Endodermal cell (in vitro differentiated cells): ENCODE data around the gene DYNLL2. TPM values are rescaled to one million over a fixed set of nuclear protein-coding genes. Genes with fewer than 3 reads are reported as not detected.

Experiments used
- DNase-seq: peaks from one replicate; pipeline ENCODE4 v3.0.0-alpha.2; 2017
- H3K27ac ChIP-seq: 2 replicates; pipeline ENCODE4 v1.5.1; 2013; ENCODE audit warnings: mild to moderate bottlenecking, low read depth, low read length, moderate library complexity
- H3K27me3 ChIP-seq: 2 replicates; pipeline ENCODE4 v1.6.1; 2013; ENCODE audit warnings: mild to moderate bottlenecking, low read length, moderate library complexity; ENCODE audit not compliant: insufficient read depth, control insufficient read depth, poor library complexity, severe bottlenecking
- H3K36me3 ChIP-seq: 2 replicates; pipeline ENCODE4 v1.7.0; 2013; ENCODE audit warnings: mild to moderate bottlenecking, low read length, moderate library complexity; ENCODE audit not compliant: control insufficient read depth, insufficient read depth
- H3K4me1 ChIP-seq: one replicate; pipeline ENCODE4 v1.7.0; 2013; ENCODE audit warnings: low read length; ENCODE audit not compliant: control insufficient read depth, insufficient read depth
- H3K4me3 ChIP-seq: 2 replicates; pipeline ENCODE4 v1.5.1; 2013; ENCODE audit warnings: mild to moderate bottlenecking, low read length, moderate library complexity
- H3K9ac ChIP-seq: 2 replicates; pipeline ENCODE4 v1.6.1; 2013; ENCODE audit warnings: mild to moderate bottlenecking, low read length, moderate library complexity; ENCODE audit not compliant: poor library complexity, severe bottlenecking; ENCODE audit errors: extremely low read depth
- H3K9me3 ChIP-seq: 2 replicates; pipeline ENCODE4 v1.6.1; 2013; ENCODE audit warnings: mild to moderate bottlenecking, low read length, moderate library complexity; ENCODE audit not compliant: control insufficient read depth
- H3K27ac Mint-ChIP-seq: 2 replicates; pipeline ENCODE4 v1.8.0; 2020; ENCODE audit warnings: mixed read lengths
- H3K27me3 Mint-ChIP-seq: 2 replicates; pipeline ENCODE4 v1.8.0; 2021; ENCODE audit warnings: mild to moderate bottlenecking, mixed read lengths; ENCODE audit not compliant: insufficient read depth
- H3K36me3 Mint-ChIP-seq: 2 replicates; pipeline ENCODE4 v1.8.0; 2020; ENCODE audit warnings: low read depth, mixed read lengths
- H3K4me1 Mint-ChIP-seq: 2 replicates; pipeline ENCODE4 v1.8.0; 2020; ENCODE audit warnings: mixed read lengths
- H3K4me3 Mint-ChIP-seq: 2 replicates; pipeline ENCODE4 v1.8.0; 2020; ENCODE audit warnings: mild to moderate bottlenecking, moderate library complexity, mixed read lengths
- H3K9me3 Mint-ChIP-seq: 2 replicates; pipeline ENCODE4 v1.8.0; 2020; ENCODE audit warnings: mild to moderate bottlenecking, mixed read lengths
- WGBS, 2 experiments: methylation state at CpG; one replicate each; pipeline versions ENCODE4 v1.1.5 to v1.1.7; 2013; ENCODE audit warnings: missing lambda C conversion rate in 2 of 2, mixed read lengths in 1 of 2; ENCODE audit not compliant: insufficient coverage in 1 of 2, insufficient read length in 1 of 2; 5-methylcytosine and 5-hydroxymethylcytosine counted together
- total RNA-seq, 2 donors: library from RNA; stranded (reverse); fragmentation: NEBNext Ultra II Directional in 1 of 2; extraction: Animal tissue kit (Norgen Biotek cat#: 25700) in 1 of 2; gene quantifications; 2 replicates in 1 of 2; 3 replicates in 1 of 2; pipeline ENCODE4 v1.2.1, GENCODE V29; 2021
- TF ChIP-seq, protein P1 (sequence below): fragments of 200-600 bp; sonication (generic); conservative IDR thresholded peaks from 2 replicates; pipeline ENCODE4 v1.5.0; 2021; ENCODE audit warnings: antibody characterized with exemption, mild to moderate bottlenecking

The DYNLL2 gene
- total RNA-seq, 2 donors from 2014 or later: 47.9 to 69.3 TPM

DNA sequence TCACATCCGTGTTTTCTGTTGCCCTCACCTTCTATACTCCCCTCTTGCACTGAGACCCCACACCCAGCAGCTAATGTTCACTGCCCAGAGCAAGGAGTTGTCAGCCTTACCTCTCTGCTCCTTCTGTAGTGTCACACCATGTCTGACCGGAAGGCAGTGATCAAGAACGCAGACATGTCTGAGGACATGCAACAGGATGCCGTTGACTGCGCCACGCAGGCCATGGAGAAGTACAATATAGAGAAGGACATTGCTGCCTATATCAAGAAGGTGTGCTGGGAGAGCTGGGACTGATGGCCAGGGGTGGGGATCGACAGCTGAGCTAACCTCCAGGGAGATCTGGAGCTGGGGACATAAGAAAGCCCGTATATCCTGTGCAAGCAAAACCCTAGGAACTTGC is 3.7 kb downstream of the DYNLL2 start:
- Histone ChIP-seq H3K9me3 (no peaks in the 10 kb centered on the region), H3K36me3 (peaks cover 68% of the 10 kb centered on the region), H3K27ac (no peak overlapping the region), H3K9ac (no peak overlapping the region), H3K27me3 (no peaks in the 10 kb centered on the region), H3K4me3 (peak overlapping the region; percentile 94), H3K4me1 (peaks cover 25% of the 10 kb centered on the region)
- H3K4me1 Mint-ChIP-seq: peaks cover 63% of the 10 kb centered on the region
- H3K9me3 Mint-ChIP-seq: no peaks in the 10 kb centered on the region
- TF ChIP-seq, protein P1, sequence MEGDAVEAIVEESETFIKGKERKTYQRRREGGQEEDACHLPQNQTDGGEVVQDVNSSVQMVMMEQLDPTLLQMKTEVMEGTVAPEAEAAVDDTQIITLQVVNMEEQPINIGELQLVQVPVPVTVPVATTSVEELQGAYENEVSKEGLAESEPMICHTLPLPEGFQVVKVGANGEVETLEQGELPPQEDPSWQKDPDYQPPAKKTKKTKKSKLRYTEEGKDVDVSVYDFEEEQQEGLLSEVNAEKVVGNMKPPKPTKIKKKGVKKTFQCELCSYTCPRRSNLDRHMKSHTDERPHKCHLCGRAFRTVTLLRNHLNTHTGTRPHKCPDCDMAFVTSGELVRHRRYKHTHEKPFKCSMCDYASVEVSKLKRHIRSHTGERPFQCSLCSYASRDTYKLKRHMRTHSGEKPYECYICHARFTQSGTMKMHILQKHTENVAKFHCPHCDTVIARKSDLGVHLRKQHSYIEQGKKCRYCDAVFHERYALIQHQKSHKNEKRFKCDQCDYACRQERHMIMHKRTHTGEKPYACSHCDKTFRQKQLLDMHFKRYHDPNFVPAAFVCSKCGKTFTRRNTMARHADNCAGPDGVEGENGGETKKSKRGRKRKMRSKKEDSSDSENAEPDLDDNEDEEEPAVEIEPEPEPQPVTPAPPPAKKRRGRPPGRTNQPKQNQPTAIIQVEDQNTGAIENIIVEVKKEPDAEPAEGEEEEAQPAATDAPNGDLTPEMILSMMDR: no peak
- DNase-seq: peak; percentile 39
- peaks cover 71% of the 10 kb centered on the region for H3K36me3 Mint-ChIP-seq
- H3K27ac Mint-ChIP-seq: no peak overlapping the region
- H3K27me3 Mint-ChIP-seq: no peaks in the 10 kb centered on the region
- H3K4me3 Mint-ChIP-seq: peak overlapping the region; percentile 90
- 92 to 95% methylated on average over 8 of the region's 8 CpGs for WGBS, 2 experiments

DNA sequence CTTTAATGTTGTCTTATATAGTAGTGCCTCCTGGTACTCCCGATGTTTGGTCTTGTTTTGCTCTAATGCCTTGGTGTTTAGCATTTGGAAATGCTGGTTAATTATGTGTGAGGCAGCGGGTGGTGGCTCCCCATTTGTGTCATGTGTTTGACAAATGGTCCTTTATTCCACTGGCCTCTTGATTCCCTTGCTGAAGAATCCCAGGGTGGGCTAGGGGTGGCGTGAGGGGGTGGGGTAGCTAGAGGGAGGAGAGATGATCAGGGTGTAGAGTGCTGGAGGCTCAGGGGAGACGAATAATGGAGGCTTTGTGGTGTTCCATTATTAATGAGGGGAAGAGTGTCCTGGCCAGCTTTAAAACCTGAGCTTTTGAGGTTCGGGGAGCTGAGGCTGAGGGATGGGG is 5.4 kb downstream of the DYNLL2 start:
- TF ChIP-seq, protein P1: no peak
- no peak overlapping the region for H3K4me3 ChIP-seq
- Mint-ChIP-seq H3K27ac (peak overlapping the region; percentile 1), H3K36me3 (peaks cover 87% of the 10 kb centered on the region), H3K27me3 (no peaks in the 10 kb centered on the region), H3K9me3 (no peaks in the 10 kb centered on the region), H3K4me1 (peaks cover 65% of the 10 kb centered on the region), H3K4me3 (peak overlapping the region; percentile 4)
- DNase-seq: no peak
- peaks cover 85% of the 10 kb centered on the region for H3K36me3 ChIP-seq
- H3K9ac ChIP-seq: no peak overlapping the region
- no peaks in the 10 kb centered on the region for H3K27me3 ChIP-seq
- WGBS, 2 experiments: 81 to 87% methylated on average over 4 to 5 of the region's 5 CpGs
- peaks cover 16% of the 10 kb centered on the region for H3K4me1 ChIP-seq
- H3K27ac ChIP-seq: no peak overlapping the region
- no peaks in the 10 kb centered on the region for H3K9me3 ChIP-seq

DNA sequence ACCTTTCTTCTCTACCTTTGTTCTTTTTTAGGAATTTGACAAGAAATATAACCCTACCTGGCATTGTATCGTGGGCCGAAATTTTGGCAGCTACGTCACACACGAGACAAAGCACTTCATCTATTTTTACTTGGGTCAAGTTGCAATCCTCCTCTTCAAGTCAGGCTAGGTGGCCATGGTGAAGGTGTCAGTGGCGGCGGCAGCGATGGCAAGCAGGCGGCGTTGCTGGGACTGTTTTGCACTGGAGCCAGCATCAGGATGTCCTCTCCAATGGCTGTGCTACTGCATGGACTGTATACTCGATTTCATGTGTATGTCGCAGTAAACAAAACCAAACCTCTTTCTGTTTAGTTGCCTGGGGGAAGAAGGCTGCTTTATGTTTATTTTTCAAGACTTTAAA is 5.9 kb downstream of the DYNLL2 start:
- H3K27ac ChIP-seq: no peak overlapping the region
- Mint-ChIP-seq H3K4me3 (no peak overlapping the region), H3K27me3 (no peaks in the 10 kb centered on the region), H3K36me3 (peaks cover 91% of the 10 kb centered on the region), H3K4me1 (peaks cover 65% of the 10 kb centered on the region), H3K9me3 (no peaks in the 10 kb centered on the region), H3K27ac (no peak overlapping the region)
- no peak overlapping the region for H3K9ac ChIP-seq
- H3K9me3 ChIP-seq: no peaks in the 10 kb centered on the region
- H3K36me3 ChIP-seq: peaks cover 88% of the 10 kb centered on the region
- DNase-seq: peak; percentile 28
- WGBS, 2 experiments: 92 to 97% methylated on average over 7 to 11 of the region's 11 CpGs
- H3K4me1 ChIP-seq: peaks cover 16% of the 10 kb centered on the region
- no peak overlapping the region for H3K4me3 ChIP-seq
- H3K27me3 ChIP-seq: no peaks in the 10 kb centered on the region
- TF ChIP-seq, protein P1: no peak
